OCI-LY7 (cell line): ENCODE data around the gene ALG1.

Experiments used
- CTCF ChIP-seq: fragments of 200-600 bp; sonication (generic); conservative IDR thresholded peaks from 2 replicates; pipeline ENCODE4 v1.5.1; 2014; ENCODE audit warnings: mild to moderate bottlenecking, antibody characterized with exemption, low read length, moderate library complexity, mixed read lengths
- EZH2phosphoT487 ChIP-seq: fragments of 200-600 bp; sonication (generic); IDR thresholded peaks from 2 replicates; pipeline ENCODE4 v1.6.1; 2018; ENCODE audit warnings: low read depth, borderline replicate concordance, mild to moderate bottlenecking, mixed run types, antibody characterized with exemption, low read length, moderate library complexity, mixed read lengths

GRCh38 chr16:5030251-5030870, 41.3 kb upstream of the ALG1 start:
- TF ChIP-seq CTCF (no peak), EZH2phosphoT487 (no peak)
